Fibroblast of skin of left biceps (primary cell): ENCODE results near the gene OLFML2A.
"Not testable (repeated sequence)": the region's sequence is repeated elsewhere in the genome, so short reads cannot be mapped to it uniquely, and the experiment has no call there.

Source experiments
- DNase-seq, 2 experiments: peaks; one replicate each; pipeline ENCODE4 v3.0.0-alpha.2; 2013; ENCODE audit warnings: low read depth in 2 of 2

OLFML2A gene

DNA sequence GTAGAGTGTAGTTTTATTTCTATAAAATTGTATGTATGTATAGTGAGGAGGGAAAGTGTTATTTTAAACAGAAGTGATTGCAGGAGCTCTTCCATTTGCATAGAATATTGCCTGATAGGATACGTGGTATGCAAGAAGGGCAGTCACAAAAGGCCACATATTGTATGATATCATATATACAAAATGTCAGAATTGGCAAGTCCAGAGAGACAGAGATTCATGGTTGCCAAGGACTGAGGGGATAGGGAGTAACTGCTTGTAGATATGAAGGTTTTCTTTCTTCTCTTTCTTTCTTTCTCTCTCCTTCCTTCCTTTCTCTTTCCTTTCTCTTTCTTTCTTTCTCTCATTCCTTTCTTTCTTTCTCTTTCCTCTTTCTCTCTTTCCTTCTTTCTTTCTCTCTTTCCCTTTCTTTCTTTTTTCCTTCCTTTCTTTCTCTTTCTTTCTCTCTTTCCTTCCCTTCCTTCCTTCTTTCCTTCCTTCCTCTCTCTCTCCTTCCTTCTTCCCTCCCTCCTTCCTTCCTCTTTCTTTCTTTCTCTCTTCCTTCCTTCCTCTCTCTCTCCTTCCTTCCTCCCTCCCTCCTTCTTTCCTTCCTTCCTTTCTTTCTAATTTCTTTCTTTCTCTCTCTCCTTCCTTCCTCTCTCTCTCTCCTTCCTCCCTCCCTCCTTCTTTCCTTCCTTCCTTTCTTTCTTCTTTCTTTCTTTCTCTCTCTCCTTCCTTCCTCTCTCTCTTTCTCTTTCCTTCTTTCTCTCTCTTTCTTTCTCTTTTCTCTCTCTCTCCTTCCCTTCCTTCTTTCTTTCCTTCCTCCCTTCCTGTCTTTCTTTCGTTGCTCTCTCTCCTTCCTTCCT is 51.8 kb downstream of the OLFML2A start:
- DNase-seq, result no peak

DNA sequence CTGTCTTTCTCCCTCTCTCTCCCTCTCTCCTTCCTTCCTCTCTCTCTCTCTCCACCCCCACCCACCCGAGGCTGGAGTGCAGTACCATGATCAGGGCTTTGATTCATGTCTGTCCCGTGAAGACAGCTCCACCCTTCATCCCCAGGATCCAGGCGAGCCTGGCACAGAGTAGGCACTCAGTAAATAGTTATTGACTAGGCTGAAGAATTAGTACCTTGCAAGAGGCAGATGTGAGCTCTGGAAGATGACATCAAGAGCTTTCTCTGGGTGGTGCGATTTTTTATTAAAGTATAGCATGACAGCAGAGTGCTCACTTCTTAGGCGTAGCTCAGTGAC is 52.4 kb downstream of the OLFML2A start:
- DNase-seq, result no peak

DNA sequence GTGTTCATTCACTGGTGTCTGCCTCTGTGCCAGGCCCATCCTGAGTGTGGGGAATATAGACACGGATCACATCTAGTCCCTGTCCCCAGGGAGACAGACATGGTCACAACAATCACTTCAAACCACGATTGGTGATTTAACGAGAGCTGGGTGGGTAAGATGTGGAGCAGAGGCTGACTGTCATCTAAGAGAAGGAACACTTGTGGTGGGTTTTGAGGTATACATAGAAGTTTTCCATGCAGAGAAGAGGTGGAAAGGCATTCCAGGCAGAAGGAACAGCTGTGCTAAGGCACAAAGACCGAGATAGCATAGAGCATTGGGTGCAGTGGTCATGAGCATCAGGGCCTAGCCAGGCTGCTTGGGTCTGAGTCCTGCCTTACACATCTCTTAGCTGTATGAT is 53.7 kb downstream of the OLFML2A start:
- DNase-seq, result no peak

DNA sequence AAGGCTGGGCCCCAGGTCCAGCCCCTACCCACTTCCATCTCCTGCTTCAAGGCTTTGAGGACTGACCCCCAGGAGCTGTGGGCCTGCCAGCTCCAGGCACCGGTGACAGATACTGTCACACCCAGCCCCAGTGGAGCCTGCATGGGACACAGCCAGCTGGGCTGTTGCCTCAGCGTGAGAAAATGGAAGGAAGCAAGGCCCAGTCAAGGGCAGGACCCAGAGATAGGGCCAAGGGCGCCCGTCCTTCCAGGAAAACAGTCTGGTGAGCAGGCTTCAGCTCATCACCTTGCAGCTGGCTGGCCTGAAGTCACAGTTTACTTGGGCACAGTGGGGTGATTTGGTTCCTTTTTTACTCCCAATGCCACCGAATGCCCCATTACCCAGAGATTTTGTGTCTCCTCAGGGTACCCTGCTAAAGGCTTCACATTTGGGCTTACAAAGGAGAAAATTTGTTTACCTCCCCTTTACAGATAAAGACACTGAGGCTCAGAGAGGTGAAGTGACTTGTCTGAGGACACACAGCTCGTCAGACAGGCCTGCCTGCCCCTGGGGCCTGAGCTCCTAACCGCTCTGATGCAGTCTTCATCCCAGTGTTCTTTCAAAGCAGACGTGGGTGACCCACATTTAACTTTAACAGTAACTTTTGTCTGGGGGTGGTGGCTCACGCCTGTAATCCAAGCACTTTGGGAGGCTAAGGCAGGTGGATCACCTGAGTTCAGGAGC is 54.9 kb downstream of the OLFML2A start:
- no peak for DNase-seq

DNA sequence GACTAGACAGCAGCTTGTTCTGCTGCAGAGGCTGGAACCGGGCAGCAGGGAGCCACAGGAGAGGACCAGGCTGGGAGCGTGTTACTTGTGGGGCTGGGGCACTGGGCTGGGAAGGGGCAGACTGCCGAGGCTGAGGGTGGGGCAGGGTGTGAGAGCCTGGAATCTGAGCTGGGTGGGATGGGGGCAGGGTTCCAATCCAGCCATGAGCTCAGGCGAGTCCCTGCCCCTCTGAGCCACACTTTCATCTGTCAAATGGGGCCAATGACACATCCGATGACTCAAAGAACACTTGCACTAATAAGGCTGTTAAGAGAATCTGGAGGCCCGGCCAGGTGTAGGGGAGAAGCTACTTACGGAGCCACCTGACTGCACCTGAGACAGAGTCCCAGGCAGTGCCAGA is 57.7 kb downstream of the OLFML2A start:
- no peak for DNase-seq

DNA sequence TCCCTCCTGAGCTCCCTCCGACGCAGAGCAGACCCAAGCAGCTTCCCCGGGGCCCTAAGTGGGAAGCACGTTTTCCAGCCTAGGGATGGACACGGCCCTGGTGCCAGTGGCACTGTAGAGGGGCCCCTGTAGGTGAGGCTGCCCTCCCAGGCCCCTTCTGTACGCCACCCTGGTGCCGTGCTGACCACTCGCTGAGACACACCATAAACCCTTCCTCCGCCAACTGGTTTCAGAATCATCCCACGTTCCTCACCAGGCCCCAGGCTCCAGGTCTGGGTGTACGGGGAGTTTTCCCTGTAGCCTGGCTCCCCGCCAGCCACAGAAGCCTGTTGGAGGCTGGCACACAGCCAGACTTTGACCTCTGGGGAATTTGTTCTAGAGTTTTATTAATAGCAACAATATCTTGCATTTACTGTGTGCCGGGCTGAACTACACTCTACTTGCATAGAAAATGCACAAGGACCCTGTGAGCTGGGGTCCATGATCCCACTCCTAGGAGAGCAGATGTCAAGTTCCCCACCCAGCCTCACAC is 58.2 kb downstream of the OLFML2A start:
- peak; percentile 49 to 57 for DNase-seq

DNA sequence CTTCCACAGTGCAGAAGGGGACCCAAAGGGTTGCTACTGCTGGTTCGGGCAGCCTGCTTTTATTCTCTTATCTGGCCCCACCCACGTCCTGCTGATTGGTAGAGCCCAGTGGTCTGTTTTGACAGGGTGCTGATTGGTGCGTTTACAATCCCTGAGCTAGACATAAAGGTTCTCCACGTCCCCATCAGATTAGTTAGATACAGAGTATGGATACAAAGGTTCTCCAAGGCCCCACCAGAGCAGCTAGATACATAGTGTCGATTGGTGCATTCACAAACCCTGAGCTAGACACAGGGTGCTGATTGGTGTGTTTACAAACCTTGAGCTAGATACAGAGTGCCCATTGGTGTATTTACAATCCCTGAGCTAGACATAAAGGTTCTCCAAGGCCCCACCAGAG is 61.2 kb downstream of the OLFML2A start:
- DNase-seq, result not testable (repeated sequence)

DNA sequence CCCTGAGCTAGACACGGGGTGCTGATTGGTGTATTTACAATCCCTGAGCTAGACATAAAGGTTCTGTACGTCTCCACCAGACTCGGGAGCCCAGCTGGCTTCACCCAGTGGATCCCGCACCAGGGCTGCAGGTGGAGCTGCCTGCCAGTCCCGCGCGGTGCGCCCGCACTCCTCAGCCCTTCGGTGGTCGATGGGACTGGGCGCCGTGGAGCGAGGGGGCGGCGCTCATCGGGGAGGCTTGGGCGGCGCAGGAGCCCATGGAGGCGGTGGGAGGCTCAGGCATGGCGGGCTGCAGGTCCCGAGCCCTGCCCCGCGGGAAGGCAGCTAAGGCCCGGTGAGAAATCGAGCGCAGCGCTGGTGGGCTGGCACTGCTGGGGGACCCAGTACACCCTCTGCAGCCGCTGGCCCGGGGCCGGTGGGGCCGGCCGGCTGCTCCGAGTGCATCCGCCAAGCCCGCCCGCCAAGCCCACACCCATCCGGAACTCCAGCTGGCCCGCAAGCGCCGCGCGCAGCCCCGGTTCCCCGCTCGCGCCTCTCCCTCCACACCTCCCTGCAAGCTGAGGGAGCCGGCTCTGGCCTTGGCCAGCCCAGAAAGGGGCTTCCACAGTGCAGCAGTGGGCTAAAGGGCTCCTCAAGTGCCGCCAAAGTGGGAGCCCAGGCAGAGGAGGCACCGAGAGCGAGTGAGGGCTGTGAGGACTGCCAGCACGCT is 61.8 kb downstream of the OLFML2A start:
- DNase-seq, result not testable (repeated sequence)

DNA sequence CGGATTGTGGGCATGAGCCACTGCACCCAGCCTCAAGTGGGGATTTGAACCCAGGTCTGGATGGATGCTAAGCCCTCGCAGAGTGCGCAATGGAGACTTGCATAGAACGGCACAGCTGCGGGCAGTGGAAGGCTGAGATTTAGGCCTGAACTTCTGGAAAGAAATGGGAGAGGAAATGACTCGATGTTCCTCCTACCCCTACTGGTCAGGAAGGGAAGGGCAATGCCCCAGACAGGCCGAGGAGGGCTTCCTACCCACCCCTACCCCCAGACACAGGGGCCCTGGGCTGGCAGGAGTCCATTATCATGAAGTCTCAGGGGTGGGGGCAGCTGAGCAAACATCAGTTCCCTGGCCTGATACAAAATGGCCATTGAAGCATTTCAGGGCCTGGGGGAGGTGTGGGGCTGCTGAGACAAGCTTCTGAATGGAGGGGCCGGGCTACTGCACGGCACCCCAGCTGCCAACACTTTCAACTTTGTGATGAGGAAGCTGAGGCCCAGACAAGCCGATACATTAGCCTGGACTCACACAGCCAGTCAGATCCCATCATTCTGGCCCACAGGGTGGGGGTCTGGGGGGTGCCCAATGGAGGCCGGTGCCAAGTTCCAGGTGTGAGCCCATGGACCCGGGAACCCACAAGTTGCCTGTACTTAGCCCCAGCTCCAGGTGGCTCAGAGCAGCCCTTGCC is 62.8 kb downstream of the OLFML2A start:
- DNase-seq, result no peak

DNA sequence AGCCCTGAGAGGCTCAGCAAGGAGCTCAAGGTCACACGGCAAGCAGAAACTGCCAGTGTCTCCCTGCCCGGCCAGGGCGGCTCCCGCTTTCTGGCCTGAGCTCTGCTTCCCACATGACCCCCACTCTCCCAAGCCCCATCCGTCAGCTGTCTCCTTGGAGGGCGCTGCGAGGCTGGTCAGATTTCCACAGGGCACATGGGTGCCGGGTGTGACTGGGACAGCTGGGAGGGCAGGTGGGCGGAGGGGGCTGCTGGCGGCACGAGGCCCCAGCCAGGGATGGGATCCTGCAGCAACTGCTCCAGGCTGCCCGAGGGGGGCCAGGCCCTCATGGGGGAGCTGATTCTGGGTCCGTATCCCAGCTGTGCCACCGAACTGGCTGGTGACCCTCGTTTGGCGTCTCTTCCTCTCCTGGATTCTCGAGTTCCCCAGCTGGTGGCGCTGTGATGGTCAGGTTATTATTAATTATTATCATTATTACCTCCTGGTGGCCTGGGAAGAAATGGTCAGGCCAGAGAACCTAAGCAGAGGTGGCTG is 63.4 kb downstream of the OLFML2A start:
- no peak for DNase-seq

DNA sequence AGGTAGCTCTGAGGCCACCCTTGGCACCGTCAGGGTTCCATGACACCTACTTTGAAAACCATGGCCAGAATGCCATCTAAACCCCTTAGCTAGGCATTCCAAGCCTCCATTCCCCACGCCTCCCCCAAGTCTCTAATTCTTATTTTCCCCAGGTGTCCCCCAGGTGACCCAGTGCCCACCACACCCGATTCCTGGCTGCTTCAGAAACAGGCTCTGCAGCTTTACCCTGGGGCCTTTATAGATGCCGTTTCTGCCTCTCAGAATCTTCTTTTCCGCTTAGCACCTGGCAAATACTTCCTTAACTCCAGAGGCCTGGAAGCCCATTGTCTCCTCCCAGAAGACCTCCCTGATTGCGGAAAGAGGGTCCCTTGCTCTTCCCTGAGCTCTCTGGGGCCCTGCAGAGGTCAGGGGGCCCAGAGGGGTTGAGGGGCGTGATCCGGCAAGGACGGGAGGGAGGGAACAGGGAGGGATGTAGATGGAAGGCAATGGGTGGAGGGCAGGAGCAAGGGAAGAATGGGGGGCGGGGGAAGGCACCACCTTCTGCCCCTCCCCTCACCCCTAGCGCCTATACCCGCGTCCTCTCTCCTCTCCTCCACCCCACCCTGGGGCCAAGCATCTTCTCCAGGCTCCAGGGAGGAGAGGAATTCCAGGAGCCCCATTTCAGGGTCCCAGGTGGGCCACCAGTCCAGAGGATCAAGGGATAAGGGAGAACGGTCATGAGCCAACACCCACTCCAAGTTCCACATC is 64.3 kb downstream of the OLFML2A start:
- DNase-seq, result no peak

DNA sequence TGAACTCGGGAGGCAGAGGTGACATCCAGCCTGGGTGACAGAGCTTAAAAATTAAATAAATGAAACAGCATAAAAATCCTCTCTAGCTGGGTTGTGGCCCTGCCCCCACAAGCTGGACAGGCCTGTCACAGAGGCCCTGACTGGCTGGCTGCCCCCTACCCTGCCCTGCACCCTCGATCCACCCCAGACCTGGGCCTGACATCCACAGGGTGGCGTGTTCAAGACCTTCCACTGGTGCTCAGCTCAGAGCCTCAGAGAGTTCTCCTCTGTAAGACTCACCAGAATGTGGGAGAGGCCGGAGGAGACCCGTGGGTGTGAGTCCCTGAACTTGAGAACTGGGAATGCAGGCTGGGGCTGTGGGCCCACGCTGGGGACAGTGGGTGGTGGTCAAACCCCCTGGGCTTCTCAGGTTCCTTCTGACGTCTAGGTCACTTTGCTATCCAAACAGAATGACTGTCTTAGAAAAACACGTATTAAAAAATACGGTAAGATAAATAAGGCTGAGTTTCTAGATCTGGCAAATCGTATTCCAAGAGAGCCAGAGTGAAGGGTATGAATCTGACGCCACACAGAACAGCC is 66.6 kb downstream of the OLFML2A start:
- DNase-seq, result no peak

DNA sequence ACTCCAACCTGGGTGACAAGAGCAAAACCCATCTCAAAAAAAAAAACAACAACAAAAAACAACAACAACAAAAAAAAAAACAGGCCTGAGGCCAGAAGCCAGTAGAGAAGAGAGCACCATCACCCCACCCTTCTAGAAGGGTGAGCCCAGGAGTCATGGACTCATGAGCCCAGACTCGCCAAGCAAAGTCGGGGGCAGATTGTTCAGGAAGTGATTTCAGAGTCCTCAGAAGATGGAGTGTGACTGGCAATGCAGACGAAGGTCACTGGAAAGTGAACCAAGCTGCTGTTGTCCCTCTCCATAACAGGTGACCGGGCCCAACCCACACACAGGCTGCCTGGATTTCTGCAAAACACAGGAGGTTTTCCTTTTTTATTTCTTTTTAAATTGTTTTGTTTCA is 67.4 kb downstream of the OLFML2A start:
- DNase-seq, result no peak

DNA sequence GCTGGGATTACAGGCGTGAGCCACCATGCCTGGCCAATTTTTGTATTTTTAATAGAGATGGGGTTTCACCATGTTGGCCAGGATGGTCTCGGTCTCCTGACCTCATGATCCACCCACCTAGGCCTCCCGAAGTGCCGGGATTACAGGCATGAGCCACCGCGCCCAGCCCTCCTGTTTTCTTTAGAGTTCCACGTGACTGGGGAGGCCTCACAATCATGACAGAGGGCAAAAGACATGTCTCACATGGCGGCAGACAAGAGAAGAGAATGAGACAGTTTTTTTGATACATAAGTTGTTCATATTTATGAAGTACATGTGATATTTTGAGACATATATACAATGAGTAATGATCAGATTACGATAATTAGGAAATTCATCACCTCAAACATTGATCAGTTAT is 69.5 kb downstream of the OLFML2A start:
- DNase-seq, result not testable (repeated sequence)

DNA sequence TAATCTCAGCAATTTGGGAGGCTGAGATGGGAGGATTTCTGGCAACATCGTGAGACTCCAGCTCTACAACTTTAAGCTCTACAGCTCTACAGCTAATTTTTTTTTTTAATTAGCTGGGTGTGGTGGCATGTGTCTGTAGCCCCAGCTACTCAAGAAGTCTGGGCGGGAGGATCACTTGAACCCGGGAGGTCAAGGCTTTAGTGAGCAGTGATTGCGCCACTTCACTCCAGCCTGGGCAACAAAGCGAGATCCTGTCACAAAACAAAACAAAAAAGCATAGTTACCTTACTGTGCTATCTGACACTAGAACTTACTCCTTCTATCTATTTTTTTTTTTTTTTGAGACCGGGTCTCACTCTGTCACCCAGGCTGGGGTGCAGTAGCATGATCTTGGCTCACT is 70.0 kb downstream of the OLFML2A start:
- no peak for DNase-seq

DNA sequence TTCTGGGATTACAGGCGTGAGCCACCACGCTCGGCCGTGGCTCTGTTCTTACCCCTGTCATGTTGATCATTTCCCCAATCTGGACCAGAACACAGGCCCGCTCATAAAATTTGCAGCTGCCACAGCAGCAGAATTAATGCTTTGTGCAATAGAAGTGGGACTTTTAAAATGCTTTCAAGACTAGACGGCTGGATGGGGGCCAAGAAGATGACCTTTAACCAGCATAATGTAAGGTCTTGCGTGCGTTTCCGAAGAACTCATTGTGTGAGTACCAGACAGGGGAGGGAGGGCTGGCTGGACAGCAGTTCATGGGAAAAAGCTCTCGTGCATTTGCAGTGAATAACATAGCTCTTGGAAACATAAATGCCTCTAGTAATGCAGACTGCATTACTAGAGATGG is 72.9 kb downstream of the OLFML2A start:
- DNase-seq, result no peak

DNA sequence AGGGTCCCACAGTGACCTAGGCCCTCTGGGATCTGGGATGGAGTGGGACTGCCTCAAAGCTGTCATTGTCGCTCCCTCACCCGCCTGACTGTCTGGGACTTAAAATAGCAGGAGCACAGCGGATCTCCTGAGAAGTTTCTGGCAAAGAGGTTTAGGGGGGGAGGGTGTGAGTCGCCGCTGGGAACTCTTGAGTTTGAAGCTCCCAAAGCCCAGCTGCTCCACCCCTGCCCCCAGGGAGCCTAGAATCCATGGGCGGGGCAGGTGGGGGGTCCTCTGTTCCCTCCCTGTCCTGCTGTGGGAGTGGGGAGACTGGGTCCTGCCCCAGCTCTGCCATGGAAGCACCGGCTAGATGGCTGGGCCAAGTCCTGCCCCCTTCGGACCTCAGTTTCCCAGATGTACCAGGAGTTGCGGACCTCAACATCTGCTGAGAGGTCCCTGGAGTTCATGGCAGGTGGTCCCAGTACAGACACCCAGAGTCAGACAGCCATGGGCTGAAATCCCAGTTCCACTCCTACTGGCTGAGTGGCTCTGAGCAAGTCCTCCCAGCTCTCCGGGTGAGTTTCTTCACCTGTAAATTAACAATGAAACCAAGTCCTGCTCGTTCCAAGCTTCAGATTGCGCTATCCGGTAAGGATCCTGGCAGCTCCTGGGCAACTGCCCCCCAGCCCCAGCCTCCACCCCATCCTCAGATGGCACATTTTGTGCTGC is 75.3 kb downstream of the OLFML2A start:
- no peak for DNase-seq

DNA sequence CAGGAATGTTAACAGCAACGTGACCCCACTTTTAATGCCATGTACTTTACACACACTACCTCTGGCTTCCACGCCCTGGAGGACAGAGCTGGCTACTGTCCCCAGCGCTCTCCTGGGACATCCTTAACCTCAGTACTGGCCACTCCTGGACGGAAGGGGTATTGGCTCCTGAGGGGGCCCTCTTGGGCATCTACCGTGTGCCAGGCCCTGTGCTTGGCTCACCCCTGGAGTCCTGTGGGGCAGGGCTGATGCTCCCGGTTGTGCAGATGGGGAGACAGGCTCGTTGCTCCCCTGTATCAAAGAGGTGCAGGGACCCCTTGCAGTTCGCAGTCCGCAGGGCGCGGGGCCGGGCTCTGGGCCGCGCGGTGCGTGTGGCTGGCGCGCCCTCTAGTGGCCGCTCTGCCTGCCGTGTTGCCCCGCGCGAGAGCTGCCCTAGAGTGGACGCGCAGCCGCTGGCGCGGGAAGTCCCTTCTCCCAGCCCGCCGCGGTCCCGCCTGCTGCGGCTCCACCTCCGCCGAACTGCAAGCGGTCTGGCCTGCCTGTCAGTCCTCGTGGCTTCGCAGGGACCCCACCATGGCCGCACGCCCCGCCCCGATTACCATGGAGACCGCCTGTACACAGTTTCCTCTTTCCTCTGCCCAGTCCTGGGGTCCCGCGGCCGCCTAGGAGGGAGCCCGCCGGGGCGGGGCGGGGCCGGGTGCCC is 76.0 kb downstream of the OLFML2A start, which contains the start of gene WDR38:
Gene WDR38 (plus strand): TSS at position 632 of the 703 bp plus-strand sequence. CDS start 72 bp downstream, outside the sequence.
- no peak for DNase-seq

DNA sequence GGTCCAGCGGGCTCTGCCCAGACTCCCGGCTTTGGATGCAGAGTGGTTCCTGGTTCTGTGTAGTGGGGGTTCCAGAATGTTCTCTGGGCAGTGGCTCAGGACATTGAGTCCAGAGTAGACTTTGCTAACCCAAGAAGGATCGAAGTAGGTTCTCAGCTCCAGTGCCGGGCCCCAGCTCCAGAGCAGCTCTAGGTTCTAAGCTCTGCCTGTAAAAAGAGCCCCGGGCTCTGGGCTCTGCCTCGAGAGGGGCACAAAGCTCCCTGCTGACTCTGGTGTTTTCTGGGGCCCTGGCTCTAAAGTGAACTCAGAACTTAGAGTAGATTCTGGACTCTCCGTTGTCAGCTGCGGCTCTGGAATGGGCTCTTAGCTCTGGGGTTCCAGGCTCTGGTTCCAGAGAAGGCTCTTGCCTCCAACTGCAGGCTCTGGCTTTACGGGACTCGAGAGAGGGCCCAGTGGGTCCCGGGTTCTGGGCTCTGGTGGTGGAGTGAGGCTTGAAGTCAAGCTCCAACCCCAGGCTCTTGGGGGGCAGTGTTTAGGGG is 76.7 kb downstream of the OLFML2A start:
- DNase-seq, result no peak
